GM12878 (cell line): ENCODE measurements around the gene COL26A1. TPM values are rescaled to one million over a fixed set of nuclear protein-coding genes. Genes with fewer than 3 reads are reported as not detected.

ENCODE experiments used
- ATAC-seq: fragments of 200-7000 bp; cut with Tn5 transposase; 3 replicates; pipeline ENCODE4 v1.9.1; 2020; ENCODE audit warnings: mild to moderate bottlenecking, moderate library complexity
- BruUV-seq: library from RNA; stranded (reverse); fragments of 400-500 nt; replicated peaks from 2 replicates; lab custom pipeline; 2021; lab: Mats Ljungman, UMichigan
- CTCF ChIA-PET: fragments of 300-600 bp; sonication (Branson Sonifier 250); formaldehyde crosslinking; extraction: SDS; loops from one replicate; lab custom pipeline; 2021; ENCODE audit warnings: inconsistent platforms; lab: Yijun Ruan, JAX
- POLR2A ChIA-PET: fragments of 350-600 bp; formaldehyde crosslinking; extraction: SDS; loops from one replicate; lab custom pipeline; 2021; ENCODE audit warnings: inconsistent platforms; lab: Charles Lee
- RAD21 ChIA-PET: fragments of 300-600 bp; sonication (Branson Sonifier 250); formaldehyde crosslinking; loops from one replicate; lab custom pipeline; 2023; ENCODE audit warnings: antibody characterized with exemption; ENCODE audit not compliant: unreplicated experiment; lab: Charles Lee
- SMC1A ChIA-PET: fragments of 300-600 bp; sonication (Branson Sonifier 250); formaldehyde crosslinking; loops from one replicate; lab custom pipeline; 2023; ENCODE audit not compliant: unreplicated experiment, uncharacterized antibody; lab: Charles Lee
- DNase-seq: peaks from one replicate; pipeline ENCODE4 v3.0.0-alpha.2; 2011; ENCODE audit warnings: low read depth, low spot score
- FAIRE-seq: peaks from 3 replicates; lab custom pipeline; 2011; peaks lifted over from hg19 to GRCh38; lab: Jason Lieb, UNC
- H2AFZ ChIP-seq: 2 replicates; pipeline ENCODE4 v1.6.0; 2011; ENCODE audit warnings: low read depth, low read length, control low read depth; ENCODE audit not compliant: control insufficient read depth
- H3K27ac ChIP-seq: 2 replicates; pipeline ENCODE4 v1.5.1; 2011; ENCODE audit warnings: control low read depth; ENCODE audit not compliant: control insufficient read depth, insufficient read depth
- H3K27me3 ChIP-seq, 2 experiments: replicated peaks in 1 of 2; 2 replicates each; pipeline versions ENCODE4 v1.6.0 to v1.6.1; 2011; ENCODE audit warnings: low read length in 1 of 2; ENCODE audit not compliant: control insufficient read depth in 2 of 2, insufficient read depth in 2 of 2
- H3K36me3 ChIP-seq, 2 experiments: 2 replicates each; pipeline ENCODE4 v1.5.1; 2011; ENCODE audit warnings: low read length in 1 of 2; ENCODE audit not compliant: control insufficient read depth in 2 of 2, insufficient read depth in 2 of 2
- H3K4me1 ChIP-seq: 2 replicates; pipeline ENCODE4 v1.6.1; 2011; ENCODE audit warnings: mild to moderate bottlenecking, low read length, moderate library complexity, mixed read lengths; ENCODE audit not compliant: control insufficient read depth, insufficient read depth
- H3K4me2 ChIP-seq: 2 replicates; pipeline ENCODE4 v1.6.0; 2011; ENCODE audit warnings: control low read depth; ENCODE audit not compliant: control insufficient read depth, insufficient read depth
- H3K4me3 ChIP-seq: fragments of 200-600 bp; sonication (generic); 2 replicates; pipeline ENCODE4 v1.5.1; 2016
- H3K79me2 ChIP-seq: 2 replicates; pipeline ENCODE4 v1.6.0; 2011; ENCODE audit warnings: low read length; ENCODE audit not compliant: control insufficient read depth, insufficient read depth
- H3K9ac ChIP-seq: 2 replicates; pipeline ENCODE4 v1.8.0; 2011; ENCODE audit warnings: low read length, control low read depth, mixed read lengths; ENCODE audit not compliant: control insufficient read depth, insufficient read depth
- H3K9me3 ChIP-seq: replicated peaks from 3 replicates; pipeline ENCODE4 v1.5.1; 2011; ENCODE audit warnings: mild to moderate bottlenecking, low read length; ENCODE audit not compliant: control insufficient read depth, insufficient read depth
- H4K20me1 ChIP-seq: 2 replicates; pipeline ENCODE4 v1.6.0; 2011; ENCODE audit not compliant: control insufficient read depth, insufficient read depth
- CUX1 ChIP-seq: IDR thresholded peaks from 2 replicates; pipeline ENCODE4 v1.6.1; 2012; ENCODE audit warnings: improper control_type of control experiment, low read depth, low read length; ENCODE audit not compliant: insufficient replicate concordance
- EED ChIP-seq: sonication (generic); IDR thresholded peaks from 2 replicates; pipeline ENCODE4 v1.6.1; 2016; ENCODE audit warnings: antibody characterized with exemption, low read depth
- EP300 ChIP-seq, 2 experiments: fragments of 150-350 bp in 1 of 2; IDR thresholded peaks; 2 replicates each; pipeline ENCODE4 v1.6.1; 2011 to 2012; ENCODE audit warnings: low read depth in 2 of 2, low read length in 2 of 2, borderline replicate concordance in 1 of 2, improper control_type of control experiment in 1 of 2, inconsistent platforms in 1 of 2; ENCODE audit not compliant: control insufficient read depth in 1 of 2
- HDAC2 ChIP-seq: fragments of 200-600 bp; sonication (generic); IDR thresholded peaks from 2 replicates; pipeline ENCODE4 v1.6.1; 2017
- MTA3 ChIP-seq: IDR thresholded peaks from 2 replicates; pipeline ENCODE4 v1.6.1; 2012; ENCODE audit warnings: low read length, inconsistent platforms, borderline replicate concordance
- PBX3 ChIP-seq: IDR thresholded peaks from 2 replicates; pipeline ENCODE4 v1.6.1; 2011; ENCODE audit warnings: mild to moderate bottlenecking, low read depth, low read length, moderate library complexity; ENCODE audit not compliant: insufficient replicate concordance
- PML ChIP-seq: IDR thresholded peaks from 2 replicates; pipeline ENCODE4 v1.6.1; 2012; ENCODE audit warnings: low read length, inconsistent platforms
- POLR2AphosphoS2 ChIP-seq: IDR thresholded peaks from 2 replicates; pipeline ENCODE4 v1.6.1; 2011; ENCODE audit warnings: low read depth, mild to moderate bottlenecking, low read length, improper control_type of control experiment, moderate library complexity
- POLR2AphosphoS5 ChIP-seq: IDR thresholded peaks from 2 replicates; pipeline ENCODE4 v1.6.1; 2011; ENCODE audit warnings: mild to moderate bottlenecking, low read length, inconsistent platforms
- ZBTB33 ChIP-seq: fragments of 450-650 bp; IDR thresholded peaks from 2 replicates; pipeline ENCODE4 v1.6.1; 2017; ENCODE audit warnings: mild to moderate bottlenecking
- WGBS: methylation state at CpG from one replicate; pipeline ENCODE4 v1.1.6; 2016; ENCODE audit warnings: low lambda C conversion rate; ENCODE audit not compliant: insufficient replicate concordance, insufficient coverage; ENCODE audit errors: missing lambda C conversion rate; 5-methylcytosine and 5-hydroxymethylcytosine counted together
- in situ Hi-C: fragments of 300-500 bp; cut with MboI; formaldehyde crosslinking; loops from 9 replicates; pipeline ENCODE4 v1.14.3; 2018; ENCODE audit warnings: mixed read lengths
- intact Hi-C: fragments of 100-400 bp; cut with micrococcal nuclease; formaldehyde crosslinking; loops from one replicate; pipeline ENCODE4 v1.14.2; 2022; ENCODE audit not compliant: unreplicated experiment
- polyA plus RNA-seq, 11 experiments: library from polyadenylated mRNA; depleted of rRNA in 4 of 11; unstranded in 6 of 11; stranded (reverse) in 5 of 11; fragments of >200 nt; fragmentation: Nextera tagmentation in 4 of 11; fragmentation: Illumina TruSeq in 1 of 11; extraction: Ambion mirVana in 4 of 11; extraction: Trizol in 1 of 11; gene quantifications; 1 replicate in 1 of 11; 2 replicates in 10 of 11; pipeline versions ENCODE4 v1.2.1 to v1.2.3, GENCODE V29; 2011 to 2016; ENCODE audit warnings: inconsistent platforms in 2 of 11, missing spikeins in 2 of 11, low read depth in 1 of 11
- total RNA-seq, 4 experiments: library from RNA; depleted of rRNA in 3 of 4; stranded (reverse); fragments of >200 nt in 3 of 4; fragmentation: Illumina TruSeq in 1 of 4; extraction: Trizol in 1 of 4; gene quantifications; 2 replicates each; pipeline versions ENCODE4 v1.2.1 to v1.2.3, GENCODE V29; 2013 to 2021

COL26A1 gene
- total and polyA plus RNA-seq, 10 of the 15 experiments (the other 5 are each of a cell fraction or from before 2014, with no cell fraction given) = 0.08 TPM; not detected in 9

GRCh38 chr7:101391991-101392390, 29.3 kb downstream of the COL26A1 start:
- no peak for DNase-seq
- intact Hi-C loops = no loop called here
- Histone ChIP-seq H3K27me3 (no peaks in the 10 kb centered on the region; a peak in 1 of 4 replicates), H3K4me2 (no peak overlapping the region), H3K9ac (no peak overlapping the region)
- FAIRE-seq = no peak
- CTCF ChIA-PET = no interaction called here
- no peak for ATAC-seq
- TF ChIP-seq POLR2AphosphoS5 (no peak), PBX3 (no peak), POLR2AphosphoS2 (no peak), CUX1 (no peak), HDAC2 (no peak), PML (no peak), EED (no peak), EP300 (IDR thresholded peaks at IDR 0.05; ENCODE audit: borderline replicate concordance in 1 of 2, control insufficient read depth in 1 of 2, low read depth in 2 of 2, low read length in 2 of 2) (no peak), ZBTB33 (no peak), MTA3 (no peak)
- TF ChIP-seq, all 136 proteins: peak for 0
- in situ Hi-C loops = no loop called here
- Histone ChIP-seq H3K9me3 (no peaks in the 10 kb centered on the region), H4K20me1 (no peaks in the 10 kb centered on the region), H3K27ac (no peak overlapping the region), H3K4me3 (no peak overlapping the region), H3K79me2 (no peaks in the 10 kb centered on the region), H3K36me3 (no peaks in the 10 kb centered on the region), H2AFZ (no peak overlapping the region), H3K4me1 (peaks cover 9% of the 10 kb centered on the region)
- no TSS peak for BruUV-seq
- ChIA-PET SMC1A (no interaction called here), POLR2A (interaction anchor here (0.6 to 0.7 kb wide), 3 partner anchors 49 to 779 kb away, joined by 3 to 5 read pairs (median 3); no protein-coding TSS in a partner anchor), RAD21 (interaction anchor here (0.6 kb wide), 1 partner anchor 90 kb away, joined by 3 read pairs; no protein-coding TSS in a partner anchor)
- 83% methylated on average over 6 of the region's 6 CpGs for WGBS
